PC-9 (cell line): Measurements from ENCODE around the gene SLC22A31. TPM values are rescaled to one million over a fixed set of nuclear protein-coding genes. Genes with fewer than 3 reads are reported as not detected.

Experiments
- BruUV-seq: library from RNA; stranded (reverse); fragments of 400-500 nt; replicated peaks from 2 replicates; lab custom pipeline; 2021; lab: Mats Ljungman, UMichigan
- CTCF ChIA-PET: fragments of 300-600 bp; sonication (Branson Sonifier 250); formaldehyde crosslinking; loops from one replicate; lab custom pipeline; 2022; ENCODE audit warnings: antibody characterized with exemption; lab: Charles Lee
- POLR2A ChIA-PET: fragments of 300-600 bp; sonication (Branson Sonifier 250); formaldehyde crosslinking; loops from one replicate; lab custom pipeline; 2022; ENCODE audit warnings: antibody characterized with exemption; ENCODE audit not compliant: unreplicated experiment; lab: Charles Lee
- DNase-seq, 2 experiments: peaks; one replicate each; pipeline versions ENCODE4 v3.0.0 to v3.0.0-alpha.2; 2015 to 2022; ENCODE audit warnings: mixed read lengths in 1 of 2
- H2AFZ ChIP-seq: fragments of 200-600 bp; sonication (generic); 2 replicates; pipeline ENCODE4 v1.8.1; 2017; ENCODE audit warnings: antibody characterized with exemption
- H3F3A ChIP-seq: fragments of 200-600 bp; sonication (generic); 2 replicates; pipeline ENCODE4 v1.8.1; 2017; ENCODE audit warnings: antibody characterized with exemption, mild to moderate bottlenecking, low read depth; ENCODE audit not compliant: insufficient read depth
- H3K27ac ChIP-seq: fragments of 200-600 bp; sonication (generic); 2 replicates; pipeline ENCODE4 v1.6.1; 2016; ENCODE audit warnings: mixed run types
- H3K27me3 ChIP-seq: fragments of 200-600 bp; sonication (generic); 2 replicates; pipeline ENCODE4 v1.6.1; 2016; ENCODE audit warnings: low read depth, mixed run types; ENCODE audit not compliant: insufficient read depth
- H3K36me3 ChIP-seq: fragments of 200-600 bp; sonication (generic); 2 replicates; pipeline ENCODE4 v1.6.1; 2016; ENCODE audit warnings: low read depth, mixed run types
- H3K4me1 ChIP-seq: fragments of 200-600 bp; sonication (generic); replicated peaks from 2 replicates; pipeline ENCODE4 v1.6.1; 2016; ENCODE audit warnings: mixed run types; ENCODE audit not compliant: insufficient read depth
- H3K4me2 ChIP-seq: fragments of 200-600 bp; sonication (generic); 2 replicates; pipeline ENCODE4 v1.6.1; 2017; ENCODE audit warnings: mixed run types
- H3K4me3 ChIP-seq: fragments of 200-600 bp; sonication (generic); 2 replicates; pipeline ENCODE4 v1.6.1; 2016; ENCODE audit warnings: mixed run types
- H3K79me2 ChIP-seq: fragments of 200-600 bp; sonication (generic); 2 replicates; pipeline ENCODE4 v1.6.1; 2017; ENCODE audit warnings: low read depth, mixed run types
- H3K9me2 ChIP-seq: fragments of 200-600 bp; sonication (generic); 2 replicates; pipeline ENCODE4 v1.8.1; 2017; ENCODE audit warnings: mild to moderate bottlenecking; ENCODE audit not compliant: insufficient read depth
- H3K9me3 ChIP-seq: fragments of 200-600 bp; sonication (generic); 2 replicates; pipeline ENCODE4 v1.8.1; 2016; ENCODE audit warnings: low read depth; ENCODE audit not compliant: insufficient read depth
- H4K20me1 ChIP-seq: fragments of 200-600 bp; sonication (generic); 2 replicates; pipeline ENCODE4 v1.8.1; 2017; ENCODE audit not compliant: insufficient read depth
- EZH2 ChIP-seq: fragments of 200-600 bp; sonication (generic); IDR thresholded peaks from 2 replicates; pipeline ENCODE4 v1.8.0; 2017; ENCODE audit warnings: antibody characterized with exemption, low read depth
- intact Hi-C: fragments of 100-400 bp; cut with micrococcal nuclease; formaldehyde crosslinking; loops from one replicate; pipeline ENCODE4 v1.10.0; 2022; ENCODE audit not compliant: unreplicated experiment
- total RNA-seq: library from RNA; stranded (reverse); gene quantifications from 2 replicates; pipeline ENCODE4 v1.2.3, GENCODE V29; 2021
- TF ChIP-seq, protein P1 (sequence below): fragments of 200-600 bp; sonication (generic); conservative IDR thresholded peaks from 2 replicates; pipeline ENCODE4 v1.6.1; 2017; ENCODE audit warnings: mixed run types, antibody characterized with exemption, mild to moderate bottlenecking, moderate library complexity

Gene SLC22A31
- total RNA-seq, 1 experiment from 2014 or later, result 2.5 TPM

DNA sequence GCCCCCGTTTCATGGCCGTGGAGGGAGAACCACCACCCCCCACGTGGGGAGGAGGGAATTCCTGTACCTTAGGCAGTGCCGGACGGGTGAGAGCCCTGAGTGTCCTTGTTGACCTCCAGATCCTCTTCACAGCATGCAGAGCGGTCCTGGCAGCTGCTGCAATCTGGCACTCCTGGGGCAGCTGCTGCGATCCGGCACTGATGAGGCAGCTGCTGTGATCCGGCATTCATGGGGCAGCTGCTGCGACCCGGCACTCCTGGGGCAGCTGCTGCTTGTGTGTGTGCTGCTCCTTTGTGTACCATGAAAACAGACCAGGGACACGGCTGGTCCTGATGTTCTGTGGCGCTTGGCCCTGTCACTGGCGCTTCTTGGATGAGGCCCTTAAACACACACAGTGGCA is 29.9 kb upstream of the SLC22A31 start:
- no peaks in the 10 kb centered on the region for H3K79me2 ChIP-seq
- H3K36me3 ChIP-seq, result peaks cover 36% of the 10 kb centered on the region
- DNase-seq, result no peak
- ChIA-PET POLR2A (no interaction called here), CTCF (no interaction called here)
- TF ChIP-seq EZH2, result no peak
- TF ChIP-seq, protein P1, sequence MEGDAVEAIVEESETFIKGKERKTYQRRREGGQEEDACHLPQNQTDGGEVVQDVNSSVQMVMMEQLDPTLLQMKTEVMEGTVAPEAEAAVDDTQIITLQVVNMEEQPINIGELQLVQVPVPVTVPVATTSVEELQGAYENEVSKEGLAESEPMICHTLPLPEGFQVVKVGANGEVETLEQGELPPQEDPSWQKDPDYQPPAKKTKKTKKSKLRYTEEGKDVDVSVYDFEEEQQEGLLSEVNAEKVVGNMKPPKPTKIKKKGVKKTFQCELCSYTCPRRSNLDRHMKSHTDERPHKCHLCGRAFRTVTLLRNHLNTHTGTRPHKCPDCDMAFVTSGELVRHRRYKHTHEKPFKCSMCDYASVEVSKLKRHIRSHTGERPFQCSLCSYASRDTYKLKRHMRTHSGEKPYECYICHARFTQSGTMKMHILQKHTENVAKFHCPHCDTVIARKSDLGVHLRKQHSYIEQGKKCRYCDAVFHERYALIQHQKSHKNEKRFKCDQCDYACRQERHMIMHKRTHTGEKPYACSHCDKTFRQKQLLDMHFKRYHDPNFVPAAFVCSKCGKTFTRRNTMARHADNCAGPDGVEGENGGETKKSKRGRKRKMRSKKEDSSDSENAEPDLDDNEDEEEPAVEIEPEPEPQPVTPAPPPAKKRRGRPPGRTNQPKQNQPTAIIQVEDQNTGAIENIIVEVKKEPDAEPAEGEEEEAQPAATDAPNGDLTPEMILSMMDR, result no peak
- H2AFZ ChIP-seq, result no peak overlapping the region
- no peaks in the 10 kb centered on the region for H3K9me2 ChIP-seq
- no peaks in the 10 kb centered on the region for H3K27me3 ChIP-seq
- H3K4me2 ChIP-seq, result no peak overlapping the region
- no peak overlapping the region for H3K27ac ChIP-seq
- no TSS peak for BruUV-seq
- intact Hi-C loops, result no loop called here
- no peak overlapping the region for H3K4me3 ChIP-seq
- H3F3A ChIP-seq, result no peaks in the 10 kb centered on the region
- no peaks in the 10 kb centered on the region for H4K20me1 ChIP-seq
- H3K9me3 ChIP-seq, result peaks cover 19% of the 10 kb centered on the region
- no peaks in the 10 kb centered on the region for H3K4me1 ChIP-seq

DNA sequence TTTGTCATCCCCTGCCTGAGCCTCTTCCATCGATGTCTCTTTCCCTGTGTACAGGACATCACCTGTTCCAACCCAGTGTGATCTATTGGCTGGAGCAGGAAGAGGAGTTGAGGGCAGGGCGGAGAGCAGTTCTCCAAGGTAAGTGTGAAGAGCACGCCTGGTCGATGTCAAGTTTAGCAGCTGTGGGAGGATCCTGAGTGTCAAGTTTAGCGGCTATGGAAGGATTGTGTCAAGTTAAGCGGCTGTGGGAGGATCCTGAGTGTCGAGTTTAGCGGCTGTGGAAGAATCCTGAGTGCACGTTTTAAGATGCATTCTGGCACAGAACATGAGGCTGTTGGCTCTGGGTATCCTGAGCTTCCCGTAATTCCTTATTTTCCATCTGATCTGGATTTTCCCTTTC is 24.3 kb upstream of the SLC22A31 start:
- TF ChIP-seq EZH2, result no peak
- TF ChIP-seq, protein P1, result no peak
- no peak overlapping the region for H3K4me2 ChIP-seq
- H3F3A ChIP-seq, result no peaks in the 10 kb centered on the region
- no peak overlapping the region for H3K4me3 ChIP-seq
- H3K79me2 ChIP-seq, result no peaks in the 10 kb centered on the region
- CTCF ChIA-PET, result no interaction called here
- no peak overlapping the region for H2AFZ ChIP-seq
- no peaks in the 10 kb centered on the region for H3K9me2 ChIP-seq
- intact Hi-C loops, result no loop called here
- BruUV-seq, result no TSS peak
- peaks cover 16% of the 10 kb centered on the region for H3K9me3 ChIP-seq
- POLR2A ChIA-PET, result no interaction called here
- no peak overlapping the region for H3K27ac ChIP-seq
- DNase-seq, result no peak
- H3K4me1 ChIP-seq, result no peaks in the 10 kb centered on the region
- peaks cover 33% of the 10 kb centered on the region for H3K36me3 ChIP-seq
- no peaks in the 10 kb centered on the region for H4K20me1 ChIP-seq
- no peaks in the 10 kb centered on the region for H3K27me3 ChIP-seq

DNA sequence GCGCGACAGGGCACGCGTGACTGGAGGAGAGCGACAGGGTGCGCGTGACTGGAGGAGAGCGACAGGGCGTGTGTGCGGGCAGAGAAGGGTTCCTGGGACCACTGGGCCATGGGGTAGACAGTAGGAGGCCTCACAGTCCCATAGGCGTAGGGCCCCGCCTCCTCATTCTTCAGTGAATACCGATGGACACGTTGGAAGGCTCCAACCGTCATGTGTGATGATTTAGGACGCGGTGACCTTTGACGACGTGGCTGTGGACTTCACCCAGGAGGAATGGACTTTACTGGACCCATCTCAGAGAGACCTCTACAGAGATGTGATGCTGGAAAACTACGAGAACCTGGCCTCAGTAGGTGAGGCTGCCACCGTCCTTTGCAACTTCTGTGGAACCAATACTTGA is 22.6 kb upstream of the SLC22A31 start:
- Histone ChIP-seq H3K79me2 (peaks cover 8% of the 10 kb centered on the region), H3K36me3 (peaks cover 28% of the 10 kb centered on the region), H3K4me1 (0 out of 2 replicates have a peak, but pooled peaks cover 5% of the 10 kb centered on the region), H3K27me3 (no peaks in the 10 kb centered on the region), H4K20me1 (no peaks in the 10 kb centered on the region), H3K4me3 (no peak overlapping the region), H3K9me3 (peaks cover 6% of the 10 kb centered on the region), H3K9me2 (no peaks in the 10 kb centered on the region), H3K27ac (no peak overlapping the region), H3F3A (0 out of 2 replicates have a peak, but pooled peaks cover 4% of the 10 kb centered on the region), H3K4me2 (no peak overlapping the region), H2AFZ (no peak overlapping the region)
- ChIA-PET POLR2A (no interaction called here), CTCF (no interaction called here)
- intact Hi-C loops, result no loop called here
- no TSS peak for BruUV-seq
- no peak for DNase-seq
- TF ChIP-seq, protein P1, result no peak
- no peak for TF ChIP-seq EZH2
